Measurements from ENCODE around the gene SLC16A10. TPM values are rescaled to one million over a fixed set of nuclear protein-coding genes. Genes with fewer than 3 reads are reported as not detected.

Gene SLC16A10
- polyA plus RNA-seq, 1 donor (not counting 4 experiments of a cell fraction or from before 2014, with no cell fraction given) = not detected

- FAIRE-seq = no peak
- dilution Hi-C loops (cut with MboI; ENCODE audit: extremely low pct_ligation_motif_present, low sequenced_read_pairs) = no loop called here
- Histone ChIP-seq H3K9me3 (ENCODE audit: control insufficient read depth, low read depth, low read length) (no peaks in the 10 kb centered on the region), H3K9me1 (ENCODE audit: control insufficient read depth, extremely low read depth, insufficient read depth, low read length) (no peaks in the 10 kb centered on the region), H3K27ac (ENCODE audit: control insufficient read depth, insufficient read depth, low read length) (no peak overlapping the region), H3K9ac (ENCODE audit: control insufficient read depth, extremely low read depth, insufficient read depth, low read length) (no peak overlapping the region), H4K20me1 (ENCODE audit: control insufficient read depth, extremely low read depth, insufficient read depth, low read length) (no peaks in the 10 kb centered on the region), H3K79me2 (ENCODE audit: control insufficient read depth, insufficient read depth, low read length) (peaks cover 11% of the 10 kb centered on the region), H3K36me3 (ENCODE audit: control insufficient read depth in 2 of 2, extremely low read depth in 1 of 2, insufficient read depth in 2 of 2, low read length in 2 of 2) (peaks cover 2 to 4% of the 10 kb centered on the region in 2 experiments), H3K27me3 (ENCODE audit: control insufficient read depth, extremely low read depth, insufficient read depth, low read length) (no peaks in the 10 kb centered on the region), H3K4me2 (ENCODE audit: control insufficient read depth, extremely low read depth, insufficient read depth, low read depth, low read length) (no peak overlapping the region), H2AFZ (ENCODE audit: control insufficient read depth, low read length) (no peak overlapping the region), H3K4me1 (ENCODE audit: control insufficient read depth, extremely low read depth, insufficient read depth, low read length) (no peaks in the 10 kb centered on the region), H3K4me3 (ENCODE audit: control insufficient read depth in 2 of 3, extremely low read depth in 1 of 3, insufficient read depth in 2 of 3, low read depth in 1 of 3, low read length in 3 of 3) (no peak overlapping the region)
- no peak for DNase-seq (ENCODE audit: low read depth, low spot score)
- TF ChIP-seq CTCF (optimal IDR thresholded peaks at IDR 0.05 in 1 of 3, IDR thresholded peaks at IDR 0.05 in 1 of 3, conservative IDR thresholded peaks at IDR 0.05 in 1 of 3; ENCODE audit: extremely low read depth in 1 of 3, insufficient read depth in 2 of 3, low read length in 3 of 3) (no peak), EZH2 (IDR thresholded peaks at IDR 0.05; ENCODE audit: low read length) (no peak)
These were observed 190.5 kb downstream of the SLC16A10 start for GRCh38 chr6:111277819-111278218.

- H4K20me1 ChIP-seq (ENCODE audit: control insufficient read depth, extremely low read depth, insufficient read depth, low read length) = no peaks in the 10 kb centered on the region
- FAIRE-seq (no peak), DNase-seq (ENCODE audit: low read depth, low spot score) (no peak)
- peaks cover 6% of the 10 kb centered on the region for H3K79me2 ChIP-seq (ENCODE audit: control insufficient read depth, insufficient read depth, low read length)
- H3K9me1 ChIP-seq (ENCODE audit: control insufficient read depth, extremely low read depth, insufficient read depth, low read length) = no peaks in the 10 kb centered on the region
- H2AFZ ChIP-seq (ENCODE audit: control insufficient read depth, low read length) = no peak overlapping the region
- no peaks in the 10 kb centered on the region for H3K4me1 ChIP-seq (ENCODE audit: control insufficient read depth, extremely low read depth, insufficient read depth, low read length)
- dilution Hi-C loops (cut with MboI; ENCODE audit: extremely low pct_ligation_motif_present, low sequenced_read_pairs) = no loop called here
- H3K4me3 ChIP-seq (ENCODE audit: control insufficient read depth in 2 of 3, extremely low read depth in 1 of 3, insufficient read depth in 2 of 3, low read depth in 1 of 3, low read length in 3 of 3) = no peak overlapping the region
- H3K36me3 ChIP-seq (ENCODE audit: control insufficient read depth in 2 of 2, extremely low read depth in 1 of 2, insufficient read depth in 2 of 2, low read length in 2 of 2) = peaks cover 2 to 4% of the 10 kb centered on the region in 2 experiments
- H3K27me3 ChIP-seq (ENCODE audit: control insufficient read depth, extremely low read depth, insufficient read depth, low read length) = no peaks in the 10 kb centered on the region
- H3K4me2 ChIP-seq (ENCODE audit: control insufficient read depth, extremely low read depth, insufficient read depth, low read depth, low read length) = no peak overlapping the region
- no peak overlapping the region for H3K9ac ChIP-seq (ENCODE audit: control insufficient read depth, extremely low read depth, insufficient read depth, low read length)
- no peaks in the 10 kb centered on the region for H3K9me3 ChIP-seq (ENCODE audit: control insufficient read depth, low read depth, low read length)
- H3K27ac ChIP-seq (ENCODE audit: control insufficient read depth, insufficient read depth, low read length) = no peak overlapping the region
- TF ChIP-seq CTCF (optimal IDR thresholded peaks at IDR 0.05 in 1 of 3, IDR thresholded peaks at IDR 0.05 in 1 of 3, conservative IDR thresholded peaks at IDR 0.05 in 1 of 3; ENCODE audit: extremely low read depth in 1 of 3, insufficient read depth in 2 of 3, low read length in 3 of 3) (no peak), EZH2 (IDR thresholded peaks at IDR 0.05; ENCODE audit: low read length) (no peak)
These were observed 191.4 kb downstream of the SLC16A10 start for GRCh38 chr6:111278731-111279130.
